Hepatic stellate cell (primary cell): ENCODE results near the gene GPR34.
"Not testable (repeated sequence)": the region's sequence is repeated elsewhere in the genome, so short reads cannot be mapped to it uniquely, and the experiment has no call there.

ENCODE experiments used
- DNase-seq: peaks from one replicate; pipeline ENCODE4 v3.0.0; 2011; ENCODE audit warnings: low spot score

Gene GPR34

GRCh38 chrX:41688835-41689234 is at the start of gene GPR34:
GPR34 (plus strand) TSS chrX:41688973; CDS start chrX:41695634, 6,661 bp downstream.
- DNase-seq = no peak

- DNase-seq = not testable (repeated sequence)
These were observed 42.6 kb upstream of the GPR34 start for GRCh38 chrX:41646201-41646600.

- no peak for DNase-seq
These were observed 35.6 kb upstream of the GPR34 start for GRCh38 chrX:41653125-41653524.

GRCh38 chrX:41655101-41655500 is 33.7 kb upstream of the GPR34 start:
- DNase-seq = no peak

- DNase-seq = no peak
These were observed 33.1 kb upstream of the GPR34 start for GRCh38 chrX:41655631-41656030.

GRCh38 chrX:41661366-41662095 is 27.2 kb upstream of the GPR34 start:
- no peak for DNase-seq

GRCh38 chrX:41664375-41664901 is 24.3 kb upstream of the GPR34 start:
- DNase-seq = no peak

- no peak for DNase-seq
These were observed 23.9 kb upstream of the GPR34 start for GRCh38 chrX:41664908-41665307.

- DNase-seq = no peak
These were observed 23.1 kb upstream of the GPR34 start for GRCh38 chrX:41665686-41666085.

GRCh38 chrX:41666251-41666650 is 22.5 kb upstream of the GPR34 start:
- DNase-seq = no peak

GRCh38 chrX:41667631-41668030 is 21.1 kb upstream of the GPR34 start:
- no peak for DNase-seq

GRCh38 chrX:41670112-41670511 is 18.7 kb upstream of the GPR34 start:
- DNase-seq = no peak

- DNase-seq = no peak
These were observed 17.7 kb upstream of the GPR34 start for GRCh38 chrX:41671082-41671481.

GRCh38 chrX:41672643-41673042 is 16.1 kb upstream of the GPR34 start:
- no peak for DNase-seq

GRCh38 chrX:41676361-41676760 is 12.4 kb upstream of the GPR34 start:
- DNase-seq = not testable (repeated sequence)

- no peak for DNase-seq
These were observed 11.4 kb upstream of the GPR34 start for GRCh38 chrX:41677183-41678060.

GRCh38 chrX:41684138-41684537 is 4.6 kb upstream of the GPR34 start:
- no peak for DNase-seq

- no peak for DNase-seq
These were observed 3.8 kb upstream of the GPR34 start for GRCh38 chrX:41684940-41685339.

GRCh38 chrX:41686788-41687187 is 2.0 kb upstream of the GPR34 start:
- no peak for DNase-seq

- no peak for DNase-seq
These were observed 617 bp upstream of the GPR34 start for GRCh38 chrX:41688156-41688555.

- DNase-seq = no peak
These were observed 938 bp downstream of the GPR34 start for GRCh38 chrX:41689711-41690110.

GRCh38 chrX:41692162-41692749 is 3.5 kb downstream of the GPR34 start:
- peak; percentile 9 for DNase-seq

- no peak for DNase-seq
These were observed 4.3 kb downstream of the GPR34 start for GRCh38 chrX:41693024-41693423.
